DOHH2 (cell line): Measurements from ENCODE around the gene OSBPL2.

Experiments used
- H3F3A ChIP-seq: fragments of 200-600 bp; sonication (generic), shearing (Covaris generic); 2 replicates; pipeline ENCODE4 v1.6.0; 2016; ENCODE audit warnings: antibody characterized with exemption, mild to moderate bottlenecking; ENCODE audit not compliant: control insufficient read depth, insufficient read depth
- H3K27ac ChIP-seq: fragments of 200-600 bp; sonication (generic); 2 replicates; pipeline ENCODE4 v1.5.1; 2014; ENCODE audit warnings: low read depth, mild to moderate bottlenecking, low read length, moderate library complexity
- H3K27me3 ChIP-seq: fragments of 200-600 bp; sonication (generic); 2 replicates; pipeline ENCODE4 v1.6.1; 2014; ENCODE audit warnings: mild to moderate bottlenecking, low read length, mixed read lengths; ENCODE audit not compliant: control insufficient read depth
- H3K36me3 ChIP-seq: fragments of 200-600 bp; sonication (generic); 2 replicates; pipeline ENCODE4 v1.6.1; 2014; ENCODE audit warnings: mild to moderate bottlenecking, low read length, moderate library complexity, mixed read lengths; ENCODE audit not compliant: control insufficient read depth
- H3K4me1 ChIP-seq: fragments of 200-600 bp; sonication (generic); 2 replicates; pipeline ENCODE4 v1.6.1; 2014; ENCODE audit warnings: mild to moderate bottlenecking, low read length, mixed read lengths; ENCODE audit not compliant: control insufficient read depth
- H3K4me2 ChIP-seq: fragments of 200-600 bp; sonication (generic); 2 replicates; pipeline ENCODE4 v1.6.0; 2014; ENCODE audit warnings: mild to moderate bottlenecking, low read length, moderate library complexity
- H3K4me3 ChIP-seq: fragments of 200-600 bp; sonication (generic); 2 replicates; pipeline ENCODE4 v1.5.1; 2014; ENCODE audit warnings: mild to moderate bottlenecking, low read length, mixed read lengths
- H3K79me2 ChIP-seq: fragments of 200-600 bp; sonication (generic); 2 replicates; pipeline ENCODE4 v1.6.1; 2014; ENCODE audit warnings: mild to moderate bottlenecking, low read length, mixed read lengths; ENCODE audit not compliant: control insufficient read depth
- H3K9me2 ChIP-seq: fragments of 200-600 bp; sonication (generic); replicated peaks from 2 replicates; pipeline ENCODE4 v1.6.1; 2014; ENCODE audit warnings: mild to moderate bottlenecking, low read length, mixed read lengths; ENCODE audit not compliant: control insufficient read depth
- H3K9me3 ChIP-seq: fragments of 200-600 bp; sonication (generic); 2 replicates; pipeline ENCODE4 v1.6.1; 2014; ENCODE audit warnings: antibody characterized with exemption, low read length, mixed read lengths; ENCODE audit not compliant: control insufficient read depth, insufficient read depth
- H4K20me1 ChIP-seq: fragments of 200-600 bp; sonication (generic); 2 replicates; pipeline ENCODE4 v1.6.0; 2014; ENCODE audit warnings: low read depth, mild to moderate bottlenecking, antibody characterized with exemption, low read length, moderate library complexity; ENCODE audit not compliant: control insufficient read depth, insufficient read depth
- EZH2phosphoT487 ChIP-seq: fragments of 200-600 bp; sonication (generic); IDR thresholded peaks from 2 replicates; pipeline ENCODE4 v1.6.1; 2017; ENCODE audit warnings: borderline replicate concordance, mild to moderate bottlenecking, antibody characterized with exemption, low read length, moderate library complexity, mixed read lengths
- TF ChIP-seq, protein P1 (sequence below): fragments of 200-600 bp; sonication (generic); IDR thresholded peaks from one replicate; pipeline ENCODE4 v1.5.1; 2014; ENCODE audit warnings: antibody characterized with exemption, mild to moderate bottlenecking, low read depth, low read length; ENCODE audit not compliant: poor library complexity, severe bottlenecking

Gene OSBPL2

DNA sequence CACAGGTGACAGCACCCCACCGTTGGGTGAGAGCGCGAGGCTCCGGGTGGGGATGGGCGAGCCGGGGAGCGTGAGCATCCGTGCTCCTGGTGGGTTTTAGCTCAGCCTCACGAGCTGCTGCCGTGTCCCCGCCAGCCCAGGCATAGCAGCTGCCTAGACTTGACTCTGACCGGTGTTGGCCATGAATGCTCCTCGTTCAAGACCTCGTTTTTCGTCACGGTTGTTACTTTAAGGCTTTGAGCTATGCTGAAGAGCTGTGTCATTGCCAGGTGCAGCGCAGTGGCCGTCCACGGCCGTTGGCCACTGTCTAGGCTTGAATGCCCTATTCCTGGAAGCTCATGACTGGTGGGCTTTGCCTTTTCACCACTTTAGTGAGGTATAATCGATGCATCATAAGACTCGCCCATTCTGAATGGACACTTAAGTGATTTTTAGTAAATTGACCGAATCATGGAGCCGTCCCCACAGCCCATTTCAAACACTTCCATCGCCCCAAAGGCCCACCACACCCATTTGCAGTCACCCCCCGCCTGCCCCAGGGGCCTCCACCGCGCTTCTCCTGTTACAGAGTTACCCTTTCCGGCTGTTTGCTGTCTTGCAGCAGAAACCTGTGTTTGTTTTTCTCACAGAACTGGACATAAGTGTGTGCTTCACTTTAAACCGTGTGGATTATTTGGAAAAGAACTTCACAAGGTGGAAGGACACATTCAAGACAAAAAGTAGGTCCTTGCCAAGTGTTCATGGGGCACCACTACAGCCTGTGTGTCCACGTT, 43.0 kb downstream of the OSBPL2 start:
- H3F3A ChIP-seq, result no peaks in the 10 kb centered on the region
- TF ChIP-seq, protein P1, sequence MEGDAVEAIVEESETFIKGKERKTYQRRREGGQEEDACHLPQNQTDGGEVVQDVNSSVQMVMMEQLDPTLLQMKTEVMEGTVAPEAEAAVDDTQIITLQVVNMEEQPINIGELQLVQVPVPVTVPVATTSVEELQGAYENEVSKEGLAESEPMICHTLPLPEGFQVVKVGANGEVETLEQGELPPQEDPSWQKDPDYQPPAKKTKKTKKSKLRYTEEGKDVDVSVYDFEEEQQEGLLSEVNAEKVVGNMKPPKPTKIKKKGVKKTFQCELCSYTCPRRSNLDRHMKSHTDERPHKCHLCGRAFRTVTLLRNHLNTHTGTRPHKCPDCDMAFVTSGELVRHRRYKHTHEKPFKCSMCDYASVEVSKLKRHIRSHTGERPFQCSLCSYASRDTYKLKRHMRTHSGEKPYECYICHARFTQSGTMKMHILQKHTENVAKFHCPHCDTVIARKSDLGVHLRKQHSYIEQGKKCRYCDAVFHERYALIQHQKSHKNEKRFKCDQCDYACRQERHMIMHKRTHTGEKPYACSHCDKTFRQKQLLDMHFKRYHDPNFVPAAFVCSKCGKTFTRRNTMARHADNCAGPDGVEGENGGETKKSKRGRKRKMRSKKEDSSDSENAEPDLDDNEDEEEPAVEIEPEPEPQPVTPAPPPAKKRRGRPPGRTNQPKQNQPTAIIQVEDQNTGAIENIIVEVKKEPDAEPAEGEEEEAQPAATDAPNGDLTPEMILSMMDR, result no peak
- TF ChIP-seq EZH2phosphoT487, result no peak
- no peaks in the 10 kb centered on the region for H3K4me1 ChIP-seq
- no peak overlapping the region for H3K4me2 ChIP-seq
- H3K9me3 ChIP-seq, result no peaks in the 10 kb centered on the region
- no peaks in the 10 kb centered on the region for H4K20me1 ChIP-seq
- no peaks in the 10 kb centered on the region for H3K79me2 ChIP-seq
- peaks cover 27% of the 10 kb centered on the region for H3K36me3 ChIP-seq
- no peak overlapping the region for H3K27ac ChIP-seq
- H3K4me3 ChIP-seq, result no peak overlapping the region
- no peaks in the 10 kb centered on the region for H3K9me2 ChIP-seq
- no peaks in the 10 kb centered on the region for H3K27me3 ChIP-seq

DNA sequence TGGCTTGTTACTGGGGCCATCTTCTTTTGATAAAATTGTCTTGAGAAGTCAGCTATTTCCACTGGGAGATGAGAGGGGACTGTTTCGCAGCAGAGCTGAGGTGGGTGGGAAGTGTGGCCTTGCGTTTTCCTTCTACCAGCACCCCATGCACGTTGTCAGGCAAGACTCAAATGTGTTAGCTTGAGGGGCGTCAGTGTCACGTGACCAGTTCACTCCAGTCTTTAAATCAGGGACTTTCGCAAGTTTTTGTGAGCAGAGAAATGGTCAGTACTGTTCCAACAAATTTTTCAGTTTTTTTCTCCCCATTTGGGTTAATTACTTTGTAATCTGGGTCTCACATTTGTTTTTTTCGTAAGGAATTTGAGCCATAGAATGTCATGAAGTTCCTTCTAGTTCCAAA, 43.8 kb downstream of the OSBPL2 start:
- Histone ChIP-seq H4K20me1 (no peaks in the 10 kb centered on the region), H3K9me3 (no peaks in the 10 kb centered on the region), H3K27me3 (no peaks in the 10 kb centered on the region), H3K9me2 (no peaks in the 10 kb centered on the region), H3F3A (no peaks in the 10 kb centered on the region), H3K27ac (no peak overlapping the region), H3K4me3 (no peak overlapping the region), H3K4me1 (no peaks in the 10 kb centered on the region), H3K79me2 (no peaks in the 10 kb centered on the region), H3K36me3 (peaks cover 27% of the 10 kb centered on the region), H3K4me2 (no peak overlapping the region)
- TF ChIP-seq, protein P1, result no peak
- TF ChIP-seq EZH2phosphoT487, result no peak

DNA sequence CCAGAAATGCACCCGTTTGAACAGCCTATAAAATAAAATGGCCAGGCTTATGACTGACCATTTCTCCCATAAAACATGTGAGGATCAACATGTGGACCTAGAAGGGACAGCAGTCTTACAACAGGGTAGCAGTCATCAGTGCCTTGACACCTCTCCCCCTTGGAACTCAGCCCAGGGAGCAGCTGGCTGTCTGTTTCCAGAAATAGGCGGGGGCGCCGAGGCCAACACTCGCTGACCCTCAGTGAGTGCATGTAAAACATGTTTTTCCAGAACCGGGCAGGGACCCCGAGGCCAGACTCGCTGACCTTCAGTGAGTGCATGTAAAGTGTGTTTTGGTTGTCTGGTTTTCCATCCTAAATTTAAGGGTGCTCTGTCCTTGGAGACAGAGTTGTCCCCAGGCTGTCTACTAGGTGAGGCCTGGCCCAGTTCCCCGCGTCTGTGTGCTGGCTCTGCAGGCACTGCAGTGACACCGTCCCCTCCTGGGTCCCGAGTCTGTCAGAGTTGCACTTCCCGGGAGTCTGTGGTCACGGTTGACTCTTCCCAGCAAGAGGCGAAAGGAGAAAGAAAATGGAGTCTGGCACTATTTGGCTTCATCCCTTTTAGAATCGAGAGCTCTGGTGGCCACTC, 44.7 kb downstream of the OSBPL2 start:
- Histone ChIP-seq H3K79me2 (no peaks in the 10 kb centered on the region), H3K27me3 (no peaks in the 10 kb centered on the region), H4K20me1 (no peaks in the 10 kb centered on the region), H3K9me3 (no peaks in the 10 kb centered on the region), H3K4me1 (no peaks in the 10 kb centered on the region), H3K4me3 (no peak overlapping the region), H3F3A (no peaks in the 10 kb centered on the region), H3K27ac (no peak overlapping the region), H3K36me3 (peaks cover 27% of the 10 kb centered on the region), H3K4me2 (no peak overlapping the region), H3K9me2 (no peaks in the 10 kb centered on the region)
- no peak for TF ChIP-seq EZH2phosphoT487
- TF ChIP-seq, protein P1, result no peak
